ENCODE results near the gene LOXL1. TPM values are rescaled to one million over a fixed set of nuclear protein-coding genes. Genes with fewer than 3 reads are reported as not detected.
"Not testable (repeated sequence)": the region's sequence is repeated elsewhere in the genome, so short reads cannot be mapped to it uniquely, and the experiment has no call there.

The LOXL1 gene
- total RNA-seq, 1 experiment from 2014 or later, result 8.3 TPM

- Histone ChIP-seq H3K36me3 (no peaks in the 10 kb centered on the region), H3K9me3 (replicated peaks) (no peaks in the 10 kb centered on the region), H3K4me1 (replicated peaks) (peaks cover 29% of the 10 kb centered on the region), H3K27me3 (replicated peaks) (no peaks in the 10 kb centered on the region), H3K4me3 (no peak overlapping the region), H3K27ac (no peak overlapping the region)
- peak; percentile 80 for DNase-seq (ENCODE audit: low read depth in 1 of 2, low spot score in 2 of 2)
Observed at GRCh38 chr15:73964736-73965093, 38.5 kb downstream of the LOXL1 start.

GRCh38 chr15:73965094-73965757 lies 39.0 kb downstream of the LOXL1 start:
- Histone ChIP-seq H3K4me1 (replicated peaks) (peaks cover 24% of the 10 kb centered on the region), H3K4me3 (no peak overlapping the region), H3K36me3 (no peaks in the 10 kb centered on the region), H3K9me3 (replicated peaks) (no peaks in the 10 kb centered on the region), H3K27me3 (replicated peaks) (no peaks in the 10 kb centered on the region), H3K27ac (no peak overlapping the region)
- no peak for DNase-seq (ENCODE audit: low read depth in 1 of 2, low spot score in 2 of 2)

- no peaks in the 10 kb centered on the region for H3K9me3 ChIP-seq (replicated peaks)
- H3K27me3 ChIP-seq (replicated peaks), result no peaks in the 10 kb centered on the region
- no peaks in the 10 kb centered on the region for H3K36me3 ChIP-seq
- peaks cover 22% of the 10 kb centered on the region for H3K4me1 ChIP-seq (replicated peaks)
- no peak for DNase-seq (ENCODE audit: low read depth in 1 of 2, low spot score in 2 of 2)
- no peak overlapping the region for H3K27ac ChIP-seq
- H3K4me3 ChIP-seq, result no peak overlapping the region
Observed at GRCh38 chr15:73965758-73966113, 39.5 kb downstream of the LOXL1 start.

- H3K27me3 ChIP-seq (replicated peaks), result no peaks in the 10 kb centered on the region
- no peak overlapping the region for H3K27ac ChIP-seq
- DNase-seq (ENCODE audit: low read depth in 1 of 2, low spot score in 2 of 2), result no peak
- H3K36me3 ChIP-seq, result no peaks in the 10 kb centered on the region
- no peak overlapping the region for H3K4me3 ChIP-seq
- no peaks in the 10 kb centered on the region for H3K9me3 ChIP-seq (replicated peaks)
- H3K4me1 ChIP-seq (replicated peaks), result peaks cover 31% of the 10 kb centered on the region
Observed at GRCh38 chr15:73968461-73968860, 42.2 kb downstream of the LOXL1 start.

- no peaks in the 10 kb centered on the region for H3K36me3 ChIP-seq
- H3K27ac ChIP-seq, result no peak overlapping the region
- DNase-seq (ENCODE audit: low read depth in 1 of 2, low spot score in 2 of 2), result no peak
- no peak overlapping the region for H3K4me3 ChIP-seq
- peaks cover 32% of the 10 kb centered on the region for H3K4me1 ChIP-seq (replicated peaks)
- H3K27me3 ChIP-seq (replicated peaks), result no peaks in the 10 kb centered on the region
- no peaks in the 10 kb centered on the region for H3K9me3 ChIP-seq (replicated peaks)
Observed at GRCh38 chr15:73969151-73969759, 43.0 kb downstream of the LOXL1 start.

GRCh38 chr15:73972984-73973682 lies 46.9 kb downstream of the LOXL1 start:
- H3K4me1 ChIP-seq (replicated peaks), result peaks cover 10% of the 10 kb centered on the region
- no peaks in the 10 kb centered on the region for H3K9me3 ChIP-seq (replicated peaks)
- no peaks in the 10 kb centered on the region for H3K36me3 ChIP-seq
- no peak overlapping the region for H3K27ac ChIP-seq
- H3K27me3 ChIP-seq (replicated peaks), result no peaks in the 10 kb centered on the region
- DNase-seq (ENCODE audit: low read depth in 1 of 2, low spot score in 2 of 2), result peak; percentile 84 to 85
- H3K4me3 ChIP-seq, result no peak overlapping the region

- DNase-seq (ENCODE audit: low read depth in 1 of 2, low spot score in 2 of 2); H3K4me1 ChIP-seq (replicated peaks); H3K27ac ChIP-seq; H3K36me3 ChIP-seq; H3K4me3 ChIP-seq; H3K9me3 ChIP-seq (replicated peaks); H3K27me3 ChIP-seq (replicated peaks): not testable (repeated sequence)
Observed at GRCh38 chr15:73973683-73974200, 47.5 kb downstream of the LOXL1 start.

- not testable (repeated sequence) for H3K4me1 ChIP-seq (replicated peaks); H3K4me3 ChIP-seq; DNase-seq (ENCODE audit: low read depth in 1 of 2, low spot score in 2 of 2); H3K27ac ChIP-seq; H3K36me3 ChIP-seq; H3K27me3 ChIP-seq (replicated peaks); H3K9me3 ChIP-seq (replicated peaks)
Observed at GRCh38 chr15:73975440-73976125, 49.3 kb downstream of the LOXL1 start.

GRCh38 chr15:73978896-73979295 lies 52.6 kb downstream of the LOXL1 start:
- Histone ChIP-seq H3K36me3 (peaks cover 5% of the 10 kb centered on the region; the same call in 1 of the 2 replicates), H3K27ac (no peak overlapping the region), H3K4me1 (replicated peaks) (peaks cover 26% of the 10 kb centered on the region), H3K27me3 (replicated peaks) (no peaks in the 10 kb centered on the region), H3K4me3 (no peak overlapping the region), H3K9me3 (replicated peaks) (no peaks in the 10 kb centered on the region)
- no peak for DNase-seq (ENCODE audit: low read depth in 1 of 2, low spot score in 2 of 2)

- Histone ChIP-seq H3K4me1 (replicated peaks) (peaks cover 26% of the 10 kb centered on the region), H3K36me3 (peaks cover 7% of the 10 kb centered on the region; the same call in 1 of the 2 replicates), H3K27me3 (replicated peaks) (no peaks in the 10 kb centered on the region), H3K4me3 (no peak overlapping the region), H3K9me3 (replicated peaks) (no peaks in the 10 kb centered on the region), H3K27ac (no peak overlapping the region)
- DNase-seq (ENCODE audit: low read depth in 1 of 2, low spot score in 2 of 2), result no peak
Observed at GRCh38 chr15:73979636-73980035, 53.4 kb downstream of the LOXL1 start.

GRCh38 chr15:73981761-73982221 lies 55.5 kb downstream of the LOXL1 start:
- H3K4me1 ChIP-seq (replicated peaks), result peaks cover 28% of the 10 kb centered on the region
- no peaks in the 10 kb centered on the region for H3K27me3 ChIP-seq (replicated peaks)
- H3K36me3 ChIP-seq, result peaks cover 7% of the 10 kb centered on the region; the same call in 1 of the 2 replicates
- DNase-seq (ENCODE audit: low read depth in 1 of 2, low spot score in 2 of 2), result no peak
- H3K27ac ChIP-seq, result peak overlapping the region; percentile 57; the same call in 1 of the 2 replicates
- H3K4me3 ChIP-seq, result no peak overlapping the region
- no peaks in the 10 kb centered on the region for H3K9me3 ChIP-seq (replicated peaks)

GRCh38 chr15:73982222-73982962 lies 56.1 kb downstream of the LOXL1 start:
- peak overlapping the region; percentile 57 for H3K27ac ChIP-seq
- H3K9me3 ChIP-seq (replicated peaks), result no peaks in the 10 kb centered on the region
- DNase-seq (ENCODE audit: low read depth in 1 of 2, low spot score in 2 of 2), result peak; percentile 78 to 86
- no peak overlapping the region for H3K4me3 ChIP-seq
- H3K36me3 ChIP-seq, result peaks cover 7% of the 10 kb centered on the region
- H3K27me3 ChIP-seq (replicated peaks), result no peaks in the 10 kb centered on the region
- peaks cover 34% of the 10 kb centered on the region for H3K4me1 ChIP-seq (replicated peaks)

- Histone ChIP-seq H3K27ac (peak overlapping the region; percentile 57), H3K36me3 (peaks cover 9% of the 10 kb centered on the region), H3K4me3 (no peak overlapping the region), H3K4me1 (replicated peaks) (peaks cover 43% of the 10 kb centered on the region), H3K27me3 (replicated peaks) (no peaks in the 10 kb centered on the region), H3K9me3 (replicated peaks) (no peaks in the 10 kb centered on the region)
- peak; percentile 66 to 79 for DNase-seq (ENCODE audit: low read depth in 1 of 2, low spot score in 2 of 2)
Observed at GRCh38 chr15:73983211-73983727, 57.0 kb downstream of the LOXL1 start.

All from SJSA1 (cell line).